Measurements from ENCODE around the gene PTEN.

The PTEN gene

GRCh38 chr10:87925570-87925969 lies 62.1 kb downstream of the PTEN start:
- DNase-seq: no peak

DNA sequence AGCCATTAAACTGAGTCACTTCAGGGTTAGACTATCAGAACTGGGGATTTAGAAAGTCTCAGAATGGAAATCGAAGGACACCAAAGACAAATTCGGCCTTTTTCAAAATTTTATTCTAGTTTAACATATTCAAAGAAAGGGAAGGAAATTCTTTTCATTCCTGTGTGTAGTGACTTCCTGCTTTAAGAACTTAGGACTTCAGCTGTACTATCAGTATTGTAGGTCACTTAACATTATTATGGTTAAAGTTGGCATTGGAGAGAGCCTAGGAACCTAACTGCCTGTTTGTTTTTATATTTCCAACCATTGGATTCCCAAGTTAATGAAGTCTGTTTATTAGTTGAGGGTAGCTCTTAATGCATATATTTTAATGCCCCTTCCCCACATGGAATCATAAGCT lies 63.7 kb downstream of the PTEN start:
- peak; percentile 49 for DNase-seq

GRCh38 chr10:87928996-87929395 lies 65.6 kb downstream of the PTEN start:
- no peak for DNase-seq

DNA sequence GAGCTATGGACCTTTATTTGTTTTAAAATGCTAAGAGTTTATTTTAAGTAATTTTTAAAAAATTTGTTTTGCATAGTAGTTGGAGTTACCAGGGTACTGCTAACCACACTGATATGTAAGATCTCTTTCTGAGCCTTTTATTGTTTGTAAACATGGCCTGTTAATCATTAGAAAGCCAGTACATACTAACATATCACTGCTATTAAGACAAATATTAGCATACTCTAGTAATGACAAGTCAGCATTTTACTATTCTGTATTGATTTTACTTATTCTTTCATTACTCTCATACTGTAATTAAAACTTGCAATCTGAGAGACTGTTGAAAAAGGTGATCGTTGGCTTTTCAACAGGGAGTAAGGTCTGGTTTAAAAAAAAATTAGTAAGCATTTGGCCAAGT lies 66.7 kb downstream of the PTEN start:
- no peak for DNase-seq

DNA sequence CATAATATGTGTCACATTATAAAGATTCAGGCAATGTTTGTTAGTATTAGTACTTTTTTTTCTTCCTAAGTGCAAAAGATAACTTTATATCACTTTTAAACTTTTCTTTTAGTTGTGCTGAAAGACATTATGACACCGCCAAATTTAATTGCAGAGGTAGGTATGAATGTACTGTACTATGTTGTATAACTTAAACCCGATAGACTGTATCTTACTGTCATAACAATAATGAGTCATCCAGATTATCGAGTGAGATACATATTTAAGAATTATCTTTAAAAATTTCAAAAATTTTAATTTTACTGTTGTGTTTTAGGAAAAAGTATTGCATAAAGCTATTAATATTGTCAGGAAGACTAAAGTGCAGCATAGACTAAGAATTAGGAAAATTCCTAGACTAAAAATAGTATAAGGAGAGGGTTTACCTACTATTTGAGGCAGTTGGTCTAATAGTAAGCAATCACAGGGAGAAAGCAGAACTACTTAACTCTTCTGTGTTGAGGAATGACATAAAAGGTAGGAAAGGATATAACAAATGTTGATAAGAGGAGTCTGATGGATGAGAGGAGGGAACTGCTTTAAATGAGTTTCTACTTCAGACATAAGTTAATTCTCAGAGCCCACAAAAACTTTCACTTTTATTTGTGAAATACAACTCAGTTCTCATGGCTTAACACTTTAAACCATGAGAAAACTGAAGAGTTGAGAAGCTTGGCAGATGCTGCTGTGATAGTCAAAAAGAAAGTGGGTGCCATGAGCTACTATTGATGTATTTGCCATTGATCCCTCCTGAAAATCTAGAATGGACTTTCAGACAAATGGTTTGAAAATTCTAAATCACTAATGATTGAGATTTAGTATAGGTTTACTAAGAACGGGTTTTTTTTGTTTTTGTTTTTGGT lies 67.8 kb downstream of the PTEN start:
- DNase-seq: no peak

DNA sequence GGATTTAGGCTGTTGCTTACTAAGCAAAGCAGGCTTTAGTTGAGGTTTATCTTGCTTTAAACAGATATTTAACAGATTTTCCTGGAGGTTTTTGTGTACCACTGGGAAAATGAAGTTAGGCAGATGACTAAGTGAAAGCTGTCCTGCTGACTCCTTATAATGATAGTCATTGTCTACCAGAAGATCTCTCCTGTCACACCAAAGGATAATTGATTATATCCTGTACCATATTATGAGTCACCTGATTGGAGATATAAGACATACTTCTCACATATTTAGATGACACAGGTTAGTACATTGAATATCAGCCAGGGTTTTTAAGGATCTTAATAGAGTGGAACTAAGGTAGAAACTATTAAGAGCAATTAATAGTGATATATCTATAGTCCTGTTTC lies 68.4 kb downstream of the PTEN start:
- peak; percentile 74 for DNase-seq

DNA sequence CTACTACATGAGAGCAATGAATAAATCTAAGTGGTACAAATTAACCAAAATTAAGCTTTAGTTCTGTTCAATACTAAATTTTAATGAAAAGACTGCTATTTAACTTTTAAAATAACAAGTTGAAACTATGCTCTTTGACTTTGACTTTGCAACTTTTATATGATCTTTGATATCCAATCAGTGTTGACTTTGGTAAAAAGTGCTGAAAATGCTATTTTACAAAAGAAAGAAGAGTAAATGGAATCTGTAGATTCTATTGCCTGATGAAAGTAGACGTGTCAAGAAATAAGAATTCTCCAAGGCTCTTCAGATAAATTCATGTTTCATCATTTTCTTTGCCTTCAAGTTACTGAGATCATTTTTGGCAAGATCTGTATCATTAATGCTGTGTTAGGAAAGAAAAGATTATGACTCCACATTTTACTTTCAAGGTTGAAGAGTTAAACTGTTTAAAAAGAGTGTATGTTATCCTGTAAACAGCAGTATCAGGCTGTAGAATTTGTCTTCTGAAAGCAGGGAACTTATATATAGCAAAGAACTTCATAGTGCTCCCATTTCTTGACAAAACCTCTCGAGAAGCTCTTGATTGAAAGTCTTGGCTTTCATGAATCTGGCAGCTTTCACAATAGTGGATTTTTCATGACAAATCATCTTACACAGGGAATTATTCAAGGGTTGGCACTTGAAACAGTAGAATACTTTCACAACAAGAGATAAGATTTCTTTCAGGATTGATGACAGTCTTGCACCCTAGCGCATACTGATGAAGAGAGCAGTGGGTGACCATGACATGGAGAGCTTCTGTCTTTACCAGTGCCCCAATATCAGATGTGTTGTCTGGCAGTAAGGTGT lies 72.1 kb downstream of the PTEN start:
- DNase-seq: peak; percentile 24

DNA sequence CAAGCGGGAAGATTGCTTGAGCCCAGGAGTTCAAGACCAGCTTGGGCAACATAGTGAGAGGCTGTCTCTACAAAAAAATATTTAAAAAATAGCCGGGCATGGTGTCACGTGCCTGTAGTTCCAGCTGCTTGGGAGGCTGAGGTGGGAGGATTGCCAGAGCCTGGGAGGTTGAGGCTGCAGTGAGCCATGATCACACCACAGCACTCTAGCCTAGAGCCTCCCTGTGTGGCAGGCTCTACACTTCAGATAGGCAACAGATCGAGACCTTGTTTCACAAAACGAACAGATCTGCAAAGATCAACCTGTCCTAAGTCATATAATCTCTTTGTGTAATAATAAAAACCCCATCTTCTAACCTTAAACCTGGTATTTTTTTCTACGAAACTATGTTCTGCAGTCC lies 76.8 kb downstream of the PTEN start:
- no peak for DNase-seq

GRCh38 chr10:87942884-87943527 lies 79.6 kb downstream of the PTEN start:
- DNase-seq: no peak

- no peak for DNase-seq
Observed at GRCh38 chr10:87945984-87946383, 82.6 kb downstream of the PTEN start.

GRCh38 chr10:87952612-87953011 lies 89.2 kb downstream of the PTEN start:
- DNase-seq: no peak

DNA sequence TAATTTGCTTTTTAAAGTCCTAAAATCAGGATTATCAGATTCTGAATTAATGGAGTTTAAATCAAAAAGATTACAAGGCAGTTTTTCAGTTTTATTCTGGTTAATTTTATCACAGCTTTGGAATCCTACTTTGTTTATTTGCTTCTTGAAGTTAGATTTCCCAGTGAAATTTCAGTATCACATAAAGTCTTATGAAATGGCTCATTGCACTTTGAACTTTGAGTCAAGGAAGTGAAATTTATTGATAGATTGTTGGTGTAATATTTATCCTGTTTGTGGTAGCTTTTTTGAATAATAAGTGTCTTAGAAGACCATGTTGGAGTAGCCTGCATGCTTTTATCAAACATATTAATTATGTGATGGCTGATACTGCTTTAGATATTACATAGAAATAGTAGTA lies 92.6 kb downstream of the PTEN start:
- DNase-seq: no peak

GRCh38 chr10:87957702-87958101 lies 94.3 kb downstream of the PTEN start:
- no peak for DNase-seq

- no peak for DNase-seq
Observed at GRCh38 chr10:87960230-87960629, 96.8 kb downstream of the PTEN start.

DNA sequence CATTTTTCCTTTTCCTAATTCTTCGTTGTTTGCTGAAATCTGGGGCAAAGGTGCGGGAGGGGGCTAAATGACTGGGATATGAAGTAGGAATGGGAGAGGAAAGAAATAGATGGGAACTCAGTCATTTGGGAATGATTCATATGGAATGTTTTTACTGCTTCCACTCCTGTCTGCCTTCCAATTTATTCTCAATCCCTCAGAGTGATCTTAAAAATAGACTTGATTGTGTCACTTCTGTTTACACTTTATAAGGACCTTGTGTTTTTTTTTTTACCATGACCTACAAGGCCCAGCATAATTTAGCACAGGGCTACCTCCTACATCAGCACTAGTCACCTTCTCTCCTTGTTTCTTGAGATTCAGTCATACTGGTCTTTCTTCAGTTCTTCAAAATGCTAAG lies 97.9 kb downstream of the PTEN start:
- peak; percentile 91 for DNase-seq

GRCh38 chr10:87966459-87966858 lies 103.0 kb downstream of the PTEN start:
- peak; percentile 31 for DNase-seq

DNA sequence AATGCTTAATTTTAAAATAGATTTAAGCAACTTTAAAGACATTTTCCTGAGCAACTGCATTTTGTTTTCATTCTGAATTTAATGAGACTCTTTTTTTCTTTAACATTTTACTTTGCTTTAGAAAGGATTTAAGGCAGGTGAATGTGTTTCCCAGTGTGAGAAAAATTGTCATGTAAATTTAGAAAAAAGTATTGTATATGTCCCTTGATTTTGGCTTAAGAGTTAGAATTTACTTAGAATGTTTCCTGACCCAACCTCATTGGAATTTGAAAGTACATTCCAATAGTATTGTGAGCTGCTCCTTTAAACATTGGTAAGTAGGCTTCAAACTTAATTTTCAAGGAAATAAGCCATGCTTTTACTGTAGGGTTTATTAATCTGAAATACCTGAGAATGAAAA lies 110.2 kb downstream of the PTEN start:
- peak; percentile 56 for DNase-seq

GRCh38 chr10:87974130-87974529 lies 110.7 kb downstream of the PTEN start:
- DNase-seq: no peak

GRCh38 chr10:87974769-87975168 lies 111.3 kb downstream of the PTEN start:
- DNase-seq: no peak

DNA sequence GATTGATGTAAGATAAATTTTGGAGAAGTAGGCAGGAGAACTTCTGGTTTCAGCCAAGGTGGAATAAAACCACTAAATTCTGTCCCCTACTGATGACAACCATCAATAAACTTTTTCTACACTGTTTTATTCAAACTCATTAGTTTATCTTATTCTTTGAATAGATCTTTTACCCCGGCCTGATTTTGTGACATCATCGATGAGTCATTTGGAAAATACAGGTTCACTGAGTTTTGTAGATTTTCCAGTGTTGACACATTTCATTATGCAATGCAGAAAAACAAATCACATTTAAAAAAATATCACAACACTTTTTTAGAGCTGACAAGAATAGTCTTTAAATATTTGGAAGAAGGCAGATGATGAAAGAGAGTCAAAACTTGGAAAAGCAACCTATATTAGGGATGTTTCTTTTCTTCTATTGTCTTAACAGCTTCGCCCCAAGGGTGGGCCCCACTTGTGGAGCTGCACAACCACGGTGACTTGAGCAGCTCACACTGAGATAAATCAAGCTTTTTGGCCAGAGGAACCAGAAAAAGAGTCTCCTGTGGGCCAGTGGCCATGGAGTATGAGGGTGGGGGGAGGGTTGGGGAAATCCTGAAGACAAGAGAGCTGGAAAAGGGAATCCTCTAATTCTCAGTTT lies 112.8 kb downstream of the PTEN start:
- peak; percentile 22 for DNase-seq

DNA sequence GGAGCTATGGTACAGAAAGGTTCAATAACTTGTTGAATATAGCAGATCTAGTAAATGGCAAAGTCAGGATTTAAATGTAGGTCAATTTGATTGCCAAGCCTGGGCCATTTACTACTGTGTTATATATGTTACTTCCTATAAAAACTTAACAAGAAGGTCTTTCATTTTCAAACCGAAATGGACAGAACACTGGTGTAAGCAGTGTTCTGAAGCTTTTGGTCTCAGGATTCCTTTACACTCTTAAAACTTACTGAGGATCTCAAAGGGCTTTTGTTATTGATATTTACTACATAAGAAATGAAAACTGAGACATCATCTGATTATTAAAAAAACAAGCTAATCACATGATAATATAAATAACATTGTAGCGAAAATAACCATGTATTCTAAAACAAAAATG lies 114.7 kb downstream of the PTEN start:
- no peak for DNase-seq

DNA sequence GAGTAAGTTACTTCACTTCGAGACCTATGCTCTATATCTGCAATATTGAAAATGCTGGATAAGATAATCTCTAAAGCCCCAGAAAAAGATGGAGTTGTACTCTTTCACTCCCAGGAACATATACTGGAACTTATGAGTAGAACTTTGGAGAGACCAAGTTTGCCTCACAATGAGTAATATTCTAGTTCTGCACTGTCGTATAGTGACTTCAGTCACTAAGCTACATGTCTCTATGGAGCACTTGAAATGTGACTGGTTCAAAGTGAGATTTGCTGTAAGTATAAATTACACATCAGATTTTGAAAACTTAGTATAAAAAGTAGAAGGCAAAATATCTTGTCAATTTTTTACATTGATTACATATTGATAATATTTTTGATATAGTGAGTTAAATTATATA lies 116.4 kb downstream of the PTEN start:
- no peak for DNase-seq

DNA sequence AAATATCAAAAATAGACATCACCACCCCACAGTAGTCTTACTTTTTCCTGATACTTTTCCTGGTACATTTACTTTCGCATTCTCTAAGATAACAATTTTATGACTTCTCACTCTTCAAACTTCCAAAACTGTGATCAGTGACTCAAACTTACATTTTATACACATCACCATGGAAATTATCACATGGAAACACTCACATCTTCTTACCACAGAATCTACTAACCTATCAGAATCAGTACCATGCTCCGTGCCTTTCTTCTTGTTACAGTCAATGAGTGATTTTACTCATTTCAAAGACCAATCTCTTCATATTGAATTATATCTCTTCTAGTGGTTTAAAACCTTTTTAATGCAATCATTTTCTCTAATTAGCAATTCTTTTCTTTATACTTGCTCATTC lies 120.3 kb downstream of the PTEN start:
- DNase-seq: no peak

All from fibroblast of skin of right biceps (primary cell).